NCI-H2227 (cell line): ENCODE results near the gene PRKCH.

Source experiments
- DNase-seq: peaks from one replicate; lab custom pipeline; 2025; ENCODE audit not compliant: unreplicated experiment; lab: John Stamatoyannopoulos, UW

Gene PRKCH

GRCh38 chr14:61486930-61487495, 165.6 kb downstream of the PRKCH start:
- no peak for DNase-seq

- DNase-seq = no peak
These were observed 167.3 kb downstream of the PRKCH start for GRCh38 chr14:61488417-61489401.

DNA sequence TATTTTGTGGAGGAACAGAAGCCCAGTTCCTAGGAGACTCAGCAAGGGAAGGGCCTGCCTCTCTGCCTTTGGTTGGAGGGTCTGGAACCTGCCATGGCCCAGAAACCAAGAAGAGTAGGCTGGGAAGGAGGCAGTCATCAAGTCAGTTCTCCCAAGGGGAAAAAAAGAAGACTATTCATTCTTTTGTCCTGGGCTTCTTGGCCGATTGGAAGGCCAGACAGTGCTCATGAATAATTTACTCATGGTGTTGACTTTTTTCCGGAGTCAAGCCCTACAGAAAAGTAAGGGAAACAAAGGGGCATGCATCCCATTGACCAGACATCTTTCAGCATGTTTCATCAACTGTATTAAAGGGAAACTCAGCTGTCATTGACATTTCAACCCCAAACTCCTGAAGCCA, 168.1 kb downstream of the PRKCH start:
- DNase-seq = no peak

DNA sequence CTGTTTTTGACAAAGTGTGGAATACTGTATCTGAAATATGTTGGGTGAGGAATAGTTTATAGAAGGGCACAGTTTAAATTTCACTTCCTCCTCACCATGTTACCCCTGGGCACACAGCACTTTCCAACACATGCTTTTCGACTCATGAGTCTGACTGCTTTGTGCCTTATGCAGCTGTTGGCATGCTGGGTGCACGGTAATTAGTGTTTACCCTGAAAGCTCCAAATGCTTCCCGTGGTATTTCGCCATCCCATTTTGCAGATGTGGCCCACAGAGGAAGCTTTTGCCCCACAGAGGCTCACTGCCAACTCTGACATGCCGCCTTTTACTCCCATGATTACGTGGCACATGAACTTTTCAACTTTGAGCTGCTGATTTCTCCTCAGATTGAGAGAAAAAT, 168.6 kb downstream of the PRKCH start:
- DNase-seq = no peak

- no peak for DNase-seq
These were observed 169.8 kb downstream of the PRKCH start for GRCh38 chr14:61491224-61491623.

- DNase-seq = no peak
These were observed 170.6 kb downstream of the PRKCH start for GRCh38 chr14:61491876-61492434.

GRCh38 chr14:61492474-61492873, 171.1 kb downstream of the PRKCH start:
- no peak for DNase-seq

- no peak for DNase-seq
These were observed 171.9 kb downstream of the PRKCH start for GRCh38 chr14:61493239-61493638.

GRCh38 chr14:61494018-61494417, 172.6 kb downstream of the PRKCH start:
- DNase-seq = no peak

GRCh38 chr14:61495809-61496208, 174.4 kb downstream of the PRKCH start:
- DNase-seq = no peak

GRCh38 chr14:61498303-61498702, 176.9 kb downstream of the PRKCH start:
- DNase-seq = no peak

GRCh38 chr14:61498811-61499210, 177.4 kb downstream of the PRKCH start:
- DNase-seq = no peak

DNA sequence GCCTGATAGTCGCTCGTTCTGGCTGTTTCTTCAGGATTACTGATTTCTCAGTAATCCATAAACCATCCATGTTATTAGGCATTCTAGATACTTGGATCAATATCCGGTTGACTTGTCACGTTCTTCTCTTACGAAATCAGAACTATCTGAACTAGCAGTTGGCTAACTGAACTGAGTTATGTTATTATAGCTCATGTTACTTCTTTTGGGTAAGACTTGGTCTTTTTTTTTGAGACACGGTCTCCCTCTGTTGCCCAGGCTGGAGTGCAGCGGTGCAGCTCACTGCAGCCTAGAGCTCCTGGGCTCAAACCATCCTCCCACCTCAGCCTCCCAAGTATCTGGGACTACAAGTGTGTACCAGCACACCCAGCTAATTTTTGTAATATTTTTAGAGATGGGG, 178.6 kb downstream of the PRKCH start:
- DNase-seq = no peak

GRCh38 chr14:61501714-61502458, 180.5 kb downstream of the PRKCH start:
- DNase-seq = no peak

DNA sequence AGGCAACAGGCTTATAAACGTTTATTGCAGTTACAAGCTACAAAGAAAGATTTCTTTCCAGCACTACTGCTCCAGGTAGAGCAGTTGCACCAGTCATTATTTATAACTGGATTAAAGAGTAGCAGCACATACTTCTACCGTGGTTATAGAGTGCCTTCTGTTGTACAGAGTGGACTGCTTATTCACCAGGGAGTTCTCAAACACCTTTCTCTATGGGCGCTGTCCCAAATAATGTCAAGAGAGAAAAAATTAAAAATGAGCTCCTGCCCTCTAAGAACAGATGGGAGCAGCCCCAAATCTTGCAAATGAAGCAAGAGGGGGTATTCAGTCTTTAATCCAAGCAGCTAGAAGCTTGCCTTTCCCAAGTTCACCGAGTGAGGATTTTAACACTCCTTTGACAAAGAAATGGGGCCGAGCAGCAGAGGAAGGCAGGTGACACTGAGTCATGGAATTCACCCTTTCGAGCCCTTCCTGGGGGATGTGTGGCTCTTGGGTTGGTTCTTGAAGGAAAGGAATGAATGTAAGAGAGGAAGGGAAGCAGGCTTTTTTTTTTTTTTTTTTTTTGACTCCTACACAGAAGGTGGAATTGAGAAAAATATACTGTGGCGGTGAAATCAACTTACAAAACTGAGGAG, 181.2 kb downstream of the PRKCH start:
- DNase-seq = no peak

DNA sequence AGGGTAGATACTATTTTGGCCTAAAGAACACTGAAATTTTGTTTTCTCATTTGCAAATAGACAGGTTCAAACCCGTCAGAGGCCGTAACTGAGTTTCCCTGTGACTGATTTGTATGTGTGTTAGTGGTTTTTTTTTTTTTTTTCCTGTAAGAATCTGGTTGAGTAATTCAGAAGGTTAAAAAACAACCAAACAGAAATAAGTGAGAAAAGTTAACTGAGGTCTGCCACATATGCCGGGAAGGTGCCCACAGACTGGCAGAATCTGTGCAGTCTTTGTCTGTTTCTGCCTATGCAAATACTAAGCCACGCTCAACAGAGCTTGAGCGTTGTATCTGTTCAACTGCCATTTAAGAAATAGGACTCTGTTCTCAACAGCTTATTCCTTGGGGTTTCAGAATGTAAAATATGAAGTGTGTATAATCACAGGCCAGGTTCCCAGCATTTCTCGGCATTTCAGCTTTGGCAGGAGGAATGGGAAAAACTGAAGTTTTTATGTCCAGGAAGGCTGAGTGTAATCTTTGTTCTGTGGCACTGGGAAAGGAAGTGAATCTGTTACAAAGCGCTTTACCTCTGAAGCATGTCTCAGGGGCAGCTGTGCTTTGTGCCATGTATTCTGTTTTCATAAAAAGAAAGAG, 181.9 kb downstream of the PRKCH start:
- no peak for DNase-seq

DNA sequence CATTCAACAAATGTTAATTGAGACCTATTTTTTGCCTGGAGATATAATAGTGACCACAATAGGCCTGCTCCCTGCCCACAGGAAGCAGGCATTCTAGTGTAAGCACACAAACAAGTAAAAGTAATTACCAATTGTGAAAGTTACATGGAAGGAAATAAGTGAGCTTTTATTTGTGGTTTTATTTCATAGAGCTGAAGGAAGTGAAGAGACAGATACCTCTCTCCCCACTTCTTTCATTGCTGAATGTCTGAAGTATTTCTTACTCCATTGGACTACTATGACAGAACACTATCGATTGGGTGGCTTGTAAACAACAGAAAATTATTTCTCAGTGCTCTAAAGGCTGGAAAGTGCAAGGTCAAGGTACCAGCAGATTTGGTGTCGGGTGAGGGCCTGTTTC, 183.5 kb downstream of the PRKCH start:
- no peak for DNase-seq

GRCh38 chr14:61505815-61506809, 184.7 kb downstream of the PRKCH start:
- DNase-seq = no peak

DNA sequence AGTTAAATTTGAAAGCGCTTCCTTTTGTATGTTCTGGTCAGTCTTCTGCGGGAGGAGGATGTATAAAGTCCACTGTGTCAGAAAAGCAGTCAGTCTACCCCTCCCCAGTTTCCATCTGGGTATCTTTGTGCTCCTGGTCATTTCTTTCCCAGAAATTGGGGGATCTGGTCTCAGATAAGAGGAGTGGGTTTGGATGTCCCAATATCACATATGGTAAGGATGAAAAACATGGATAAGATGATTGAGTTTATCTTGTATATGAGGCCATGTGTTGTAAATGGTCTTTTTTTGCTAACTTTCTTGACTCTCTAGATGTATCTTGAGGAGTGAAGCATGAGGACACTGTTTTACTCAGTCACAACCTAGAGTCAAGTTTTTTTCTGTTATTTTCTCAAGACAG, 187.1 kb downstream of the PRKCH start:
- no peak for DNase-seq
